ENCODE measurements around the gene FLYWCH1.

Gene FLYWCH1

GRCh38 chr16:2973605-2974318 is 62.0 kb downstream of the FLYWCH1 start:
- H3K27ac ChIP-seq (ENCODE audit: insufficient read depth in 1 of 2, low read depth in 1 of 2, low read length in 2 of 2, poor library complexity in 1 of 2, severe bottlenecking in 2 of 2): no peak overlapping the region
- H3K4me3 ChIP-seq (ENCODE audit: control insufficient read depth in 1 of 7, extremely low read depth in 1 of 7, insufficient read depth in 4 of 7, low read depth in 2 of 7, low read length in 6 of 7): no peak overlapping the region
- peaks cover 0 to under 1% (median 0%) of the 10 kb centered on the region in 5 experiments for H3K27me3 ChIP-seq (replicated peaks in 2 of 5; ENCODE audit: control insufficient read depth in 4 of 5, insufficient read depth in 5 of 5, low read length in 4 of 5)
- WGBS (ENCODE audit: insufficient coverage): 97% methylated on average over 11 of the region's 17 CpGs
- CTCF ChIA-PET: interaction anchor here (2.8 kb wide), 1 partner anchor 11 kb away, joined by 13 read pairs; no protein-coding TSS in a partner anchor
- peaks cover 0 to 79% (median 27%) of the 10 kb centered on the region in 4 experiments for H3K36me3 ChIP-seq (ENCODE audit: control insufficient read depth in 4 of 4, insufficient read depth in 4 of 4, low read length in 3 of 4)
- DNase-seq: no peak
- POLR2A ChIA-PET: no interaction called here
- H3K9me3 ChIP-seq (ENCODE audit: control extremely low read depth in 1 of 5, control insufficient read depth in 4 of 5, insufficient read depth in 2 of 5, low read depth in 1 of 5, low read length in 4 of 5): no peaks in the 10 kb centered on the region
- peaks cover 0 to 30% (median 17%) of the 10 kb centered on the region in 4 experiments for H3K4me1 ChIP-seq (ENCODE audit: control extremely low read depth in 1 of 4, control insufficient read depth in 4 of 4, insufficient read depth in 4 of 4, low read length in 3 of 4)

- H3K4me1 ChIP-seq (ENCODE audit: control extremely low read depth in 1 of 4, control insufficient read depth in 4 of 4, insufficient read depth in 4 of 4, low read length in 3 of 4): peaks cover 0 to 32% (median 16%) of the 10 kb centered on the region in 4 experiments
- no peaks in the 10 kb centered on the region for H3K9me3 ChIP-seq (ENCODE audit: control extremely low read depth in 1 of 5, control insufficient read depth in 4 of 5, insufficient read depth in 2 of 5, low read depth in 1 of 5, low read length in 4 of 5)
- POLR2A ChIA-PET: no interaction called here
- 95% methylated on average over 14 of the region's 15 CpGs for WGBS (ENCODE audit: insufficient coverage)
- H3K27ac ChIP-seq (ENCODE audit: insufficient read depth in 1 of 2, low read depth in 1 of 2, low read length in 2 of 2, poor library complexity in 1 of 2, severe bottlenecking in 2 of 2): no peak overlapping the region
- DNase-seq: no peak
- peaks cover 0 to 79% (median 27%) of the 10 kb centered on the region in 4 experiments for H3K36me3 ChIP-seq (ENCODE audit: control insufficient read depth in 4 of 4, insufficient read depth in 4 of 4, low read length in 3 of 4)
- no peak overlapping the region for H3K4me3 ChIP-seq (ENCODE audit: control insufficient read depth in 1 of 7, extremely low read depth in 1 of 7, insufficient read depth in 4 of 7, low read depth in 2 of 7, low read length in 6 of 7)
- no peaks in the 10 kb centered on the region for H3K27me3 ChIP-seq (replicated peaks in 2 of 5; ENCODE audit: control insufficient read depth in 4 of 5, insufficient read depth in 5 of 5, low read length in 4 of 5)
- CTCF ChIA-PET: interaction anchor here (1.0 to 2.8 kb wide), 3 partner anchors 9 to 14 kb away, joined by 3 to 13 read pairs (median 4); a partner anchor contains a TSS
Observed at GRCh38 chr16:2974319-2975056, 62.8 kb downstream of the FLYWCH1 start.

GRCh38 chr16:2975161-2975795 is 63.5 kb downstream of the FLYWCH1 start:
- H3K36me3 ChIP-seq (ENCODE audit: control insufficient read depth in 4 of 4, insufficient read depth in 4 of 4, low read length in 3 of 4): peaks cover 0 to 79% (median 27%) of the 10 kb centered on the region in 4 experiments
- H3K27ac ChIP-seq (ENCODE audit: insufficient read depth in 1 of 2, low read depth in 1 of 2, low read length in 2 of 2, poor library complexity in 1 of 2, severe bottlenecking in 2 of 2): no peak overlapping the region
- no peaks in the 10 kb centered on the region for H3K9me3 ChIP-seq (ENCODE audit: control extremely low read depth in 1 of 5, control insufficient read depth in 4 of 5, insufficient read depth in 2 of 5, low read depth in 1 of 5, low read length in 4 of 5)
- no peaks in the 10 kb centered on the region for H3K27me3 ChIP-seq (replicated peaks in 2 of 5; ENCODE audit: control insufficient read depth in 4 of 5, insufficient read depth in 5 of 5, low read length in 4 of 5)
- 95% methylated on average over 28 of the region's 28 CpGs for WGBS (ENCODE audit: insufficient coverage)
- ChIA-PET POLR2A (no interaction called here), CTCF (interaction anchor here (1.0 to 1.7 kb wide), 2 partner anchors 10 to 13 kb away, joined by 3 to 4 read pairs; a partner anchor contains a TSS)
- peaks cover 0 to 28% (median 17%) of the 10 kb centered on the region in 4 experiments for H3K4me1 ChIP-seq (ENCODE audit: control extremely low read depth in 1 of 4, control insufficient read depth in 4 of 4, insufficient read depth in 4 of 4, low read length in 3 of 4)
- no peak overlapping the region for H3K4me3 ChIP-seq (ENCODE audit: control insufficient read depth in 1 of 7, extremely low read depth in 1 of 7, insufficient read depth in 4 of 7, low read depth in 2 of 7, low read length in 6 of 7)
- DNase-seq: no peak

GRCh38 chr16:2976201-2976600 is 64.5 kb downstream of the FLYWCH1 start:
- no peak for DNase-seq
- POLR2A ChIA-PET: no interaction called here
- Histone ChIP-seq H3K36me3 (ENCODE audit: control insufficient read depth in 4 of 4, insufficient read depth in 4 of 4, low read length in 3 of 4) (peaks cover 0 to 71% (median 26%) of the 10 kb centered on the region in 4 experiments), H3K4me3 (ENCODE audit: control insufficient read depth in 1 of 7, extremely low read depth in 1 of 7, insufficient read depth in 4 of 7, low read depth in 2 of 7, low read length in 6 of 7) (no peak overlapping the region), H3K27me3 (replicated peaks in 2 of 5; ENCODE audit: control insufficient read depth in 4 of 5, insufficient read depth in 5 of 5, low read length in 4 of 5) (no peaks in the 10 kb centered on the region), H3K4me1 (ENCODE audit: control extremely low read depth in 1 of 4, control insufficient read depth in 4 of 4, insufficient read depth in 4 of 4, low read length in 3 of 4) (peaks cover 0 to 26% (median 14%) of the 10 kb centered on the region in 4 experiments), H3K27ac (ENCODE audit: insufficient read depth in 1 of 2, low read depth in 1 of 2, low read length in 2 of 2, poor library complexity in 1 of 2, severe bottlenecking in 2 of 2) (no peak overlapping the region), H3K9me3 (ENCODE audit: control extremely low read depth in 1 of 5, control insufficient read depth in 4 of 5, insufficient read depth in 2 of 5, low read depth in 1 of 5, low read length in 4 of 5) (no peaks in the 10 kb centered on the region)
- CTCF ChIA-PET: interaction anchor here (0.6 to 1.7 kb wide), 4 partner anchors 9 to 1102 kb away, joined by 3 to 4 read pairs (median 3); a partner anchor contains a TSS
- 97% methylated on average over 4 of the region's 7 CpGs for WGBS (ENCODE audit: insufficient coverage)

- Histone ChIP-seq H3K4me3 (ENCODE audit: control insufficient read depth in 1 of 7, extremely low read depth in 1 of 7, insufficient read depth in 4 of 7, low read depth in 2 of 7, low read length in 6 of 7) (no peak overlapping the region), H3K27ac (ENCODE audit: insufficient read depth in 1 of 2, low read depth in 1 of 2, low read length in 2 of 2, poor library complexity in 1 of 2, severe bottlenecking in 2 of 2) (no peak overlapping the region), H3K4me1 (ENCODE audit: control extremely low read depth in 1 of 4, control insufficient read depth in 4 of 4, insufficient read depth in 4 of 4, low read length in 3 of 4) (peaks cover 0 to 29% (median 15%) of the 10 kb centered on the region in 4 experiments), H3K27me3 (replicated peaks in 2 of 5; ENCODE audit: control insufficient read depth in 4 of 5, insufficient read depth in 5 of 5, low read length in 4 of 5) (no peaks in the 10 kb centered on the region), H3K9me3 (ENCODE audit: control extremely low read depth in 1 of 5, control insufficient read depth in 4 of 5, insufficient read depth in 2 of 5, low read depth in 1 of 5, low read length in 4 of 5) (no peaks in the 10 kb centered on the region), H3K36me3 (ENCODE audit: control insufficient read depth in 4 of 4, insufficient read depth in 4 of 4, low read length in 3 of 4) (peaks cover 0 to 66% (median 25%) of the 10 kb centered on the region in 4 experiments)
- DNase-seq: no peak
- CTCF ChIA-PET: interaction anchor here (0.9 to 1.4 kb wide), 4 partner anchors 10 to 52 kb away, joined by 3 to 7 read pairs (median 3); a partner anchor contains a TSS
- 96% methylated on average over 6 of the region's 15 CpGs for WGBS (ENCODE audit: insufficient coverage)
- POLR2A ChIA-PET: no interaction called here
Observed at GRCh38 chr16:2976673-2977072, 64.9 kb downstream of the FLYWCH1 start.

GRCh38 chr16:2977440-2977839 is 65.7 kb downstream of the FLYWCH1 start:
- no peaks in the 10 kb centered on the region for H3K27me3 ChIP-seq (replicated peaks in 2 of 5; ENCODE audit: control insufficient read depth in 4 of 5, insufficient read depth in 5 of 5, low read length in 4 of 5)
- H3K27ac ChIP-seq (ENCODE audit: insufficient read depth in 1 of 2, low read depth in 1 of 2, low read length in 2 of 2, poor library complexity in 1 of 2, severe bottlenecking in 2 of 2): no peak overlapping the region
- POLR2A ChIA-PET: no interaction called here
- WGBS (ENCODE audit: insufficient coverage): 96% methylated on average over 5 of the region's 6 CpGs
- H3K9me3 ChIP-seq (ENCODE audit: control extremely low read depth in 1 of 5, control insufficient read depth in 4 of 5, insufficient read depth in 2 of 5, low read depth in 1 of 5, low read length in 4 of 5): no peaks in the 10 kb centered on the region
- H3K4me1 ChIP-seq (ENCODE audit: control extremely low read depth in 1 of 4, control insufficient read depth in 4 of 4, insufficient read depth in 4 of 4, low read length in 3 of 4): peaks cover 0 to 30% (median 15%) of the 10 kb centered on the region in 4 experiments
- CTCF ChIA-PET: interaction anchor here (1.1 to 2.1 kb wide), 7 partner anchors 9 to 54 kb away, joined by 3 to 7 read pairs (median 5); a partner anchor contains a TSS
- no peak for DNase-seq
- peaks cover 0 to 58% (median 21%) of the 10 kb centered on the region in 4 experiments for H3K36me3 ChIP-seq (ENCODE audit: control insufficient read depth in 4 of 4, insufficient read depth in 4 of 4, low read length in 3 of 4)
- no peak overlapping the region for H3K4me3 ChIP-seq (ENCODE audit: control insufficient read depth in 1 of 7, extremely low read depth in 1 of 7, insufficient read depth in 4 of 7, low read depth in 2 of 7, low read length in 6 of 7)

Measured in common myeloid progenitor, CD34-positive (primary cell).